NCI-H82 treated with DMSO at 0.1 percent for 48 hours (cell line): Measurements from ENCODE around the gene CLDN20.
A peak's percentile ranks its signal among the peaks of the same experiment; 100 is the strongest.

ENCODE experiments used
- DNase-seq: peaks from one replicate; lab custom pipeline; 2025; ENCODE audit not compliant: unreplicated experiment; lab: John Stamatoyannopoulos, UW

CLDN20 gene

DNA sequence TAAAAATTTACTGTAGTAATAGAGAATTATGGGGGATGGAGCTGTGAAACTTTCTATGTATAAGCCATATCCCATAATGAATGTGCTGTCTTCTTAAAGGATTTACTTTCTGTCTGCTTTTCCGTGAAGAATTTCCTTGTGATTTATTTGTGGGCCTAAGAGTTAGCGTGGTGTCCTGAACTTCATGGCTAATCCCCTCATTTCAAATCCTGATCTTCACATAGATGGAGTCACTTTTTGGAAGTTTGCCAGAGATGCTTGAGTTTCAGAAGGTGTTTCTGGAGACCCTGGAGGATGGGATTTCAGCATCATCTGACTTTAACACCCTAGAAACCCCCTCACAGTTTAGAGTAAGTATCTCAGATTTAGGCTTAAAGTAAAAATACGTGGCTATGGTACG lies 19.4 kb upstream of the CLDN20 start:
- DNase-seq = peak; percentile 91

DNA sequence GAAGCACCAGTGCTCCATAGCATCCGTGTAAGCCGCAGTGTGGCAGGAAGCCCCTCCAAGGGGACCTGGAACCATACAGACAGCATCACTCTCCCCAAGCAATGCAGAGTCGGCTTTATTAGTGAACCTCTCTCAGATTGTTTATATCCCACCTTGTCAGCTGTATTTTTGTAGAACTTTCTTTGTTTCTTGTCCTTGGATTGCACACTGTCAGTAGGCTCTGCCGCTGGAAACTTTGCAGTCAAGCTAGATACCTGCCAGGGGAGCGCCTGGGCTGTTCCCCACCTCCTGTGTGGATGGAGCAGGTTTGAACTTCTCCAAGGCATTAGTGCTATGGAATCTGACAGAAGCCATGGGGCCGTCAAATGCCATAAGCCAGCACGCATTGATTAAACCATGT lies 18.6 kb upstream of the CLDN20 start:
- no peak for DNase-seq

DNA sequence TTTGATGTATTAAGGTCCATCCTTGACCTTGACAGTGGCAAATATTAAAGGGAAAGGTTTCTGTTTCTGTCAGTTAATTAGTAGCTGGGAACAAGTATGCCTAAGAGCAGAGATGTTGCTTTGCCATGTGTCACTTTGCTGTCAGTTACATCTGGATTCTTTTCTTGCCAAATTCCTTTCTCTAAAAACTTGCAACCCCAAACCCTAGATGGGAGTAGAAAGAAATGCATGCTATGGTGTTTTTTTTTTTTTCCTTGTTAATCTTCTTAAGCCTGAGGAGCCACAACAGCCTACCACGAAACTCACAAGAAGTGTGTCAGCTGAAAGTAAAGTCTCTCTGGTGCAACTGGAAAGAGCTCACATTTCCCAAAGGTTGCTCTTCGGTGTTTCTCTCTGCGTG lies 18.0 kb upstream of the CLDN20 start:
- DNase-seq = no peak

DNA sequence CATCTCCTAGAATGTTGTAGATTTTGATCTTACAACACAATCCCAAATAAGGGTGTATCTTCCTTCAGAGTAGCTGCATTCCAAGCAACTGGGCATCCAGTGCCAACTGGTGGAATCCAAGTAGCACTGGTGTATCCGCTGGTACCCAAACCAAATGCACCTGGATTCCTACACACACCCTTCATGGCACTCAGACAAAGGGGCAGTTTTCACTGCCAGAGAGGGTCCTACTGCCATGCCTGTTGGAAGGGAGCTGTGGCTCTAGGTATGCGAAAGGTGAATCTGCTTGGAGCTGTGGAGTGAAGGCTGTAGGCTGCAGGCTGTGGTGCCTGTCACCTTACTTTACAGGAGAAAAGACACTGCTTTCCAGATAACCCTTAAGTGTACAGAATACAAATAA lies 17.0 kb upstream of the CLDN20 start:
- no peak for DNase-seq

DNA sequence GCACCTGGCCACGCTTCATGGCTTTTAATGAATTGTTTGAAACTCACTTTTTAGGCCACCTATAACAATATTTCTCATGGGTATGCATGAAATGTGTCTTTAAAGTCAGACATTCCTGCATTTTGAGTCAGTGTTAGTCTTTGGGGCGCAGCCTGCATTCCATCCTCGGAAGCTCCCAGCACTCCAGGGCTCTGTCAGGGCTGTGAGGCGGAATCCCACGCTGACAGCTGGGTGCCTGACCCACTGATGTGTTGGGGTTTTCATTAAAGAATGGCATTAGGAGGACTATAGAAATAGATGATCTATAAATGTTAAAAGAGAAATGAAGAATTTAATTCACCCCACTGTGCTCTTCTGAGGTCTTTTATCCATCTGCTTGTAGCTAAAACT lies 16.2 kb upstream of the CLDN20 start:
- no peak for DNase-seq

DNA sequence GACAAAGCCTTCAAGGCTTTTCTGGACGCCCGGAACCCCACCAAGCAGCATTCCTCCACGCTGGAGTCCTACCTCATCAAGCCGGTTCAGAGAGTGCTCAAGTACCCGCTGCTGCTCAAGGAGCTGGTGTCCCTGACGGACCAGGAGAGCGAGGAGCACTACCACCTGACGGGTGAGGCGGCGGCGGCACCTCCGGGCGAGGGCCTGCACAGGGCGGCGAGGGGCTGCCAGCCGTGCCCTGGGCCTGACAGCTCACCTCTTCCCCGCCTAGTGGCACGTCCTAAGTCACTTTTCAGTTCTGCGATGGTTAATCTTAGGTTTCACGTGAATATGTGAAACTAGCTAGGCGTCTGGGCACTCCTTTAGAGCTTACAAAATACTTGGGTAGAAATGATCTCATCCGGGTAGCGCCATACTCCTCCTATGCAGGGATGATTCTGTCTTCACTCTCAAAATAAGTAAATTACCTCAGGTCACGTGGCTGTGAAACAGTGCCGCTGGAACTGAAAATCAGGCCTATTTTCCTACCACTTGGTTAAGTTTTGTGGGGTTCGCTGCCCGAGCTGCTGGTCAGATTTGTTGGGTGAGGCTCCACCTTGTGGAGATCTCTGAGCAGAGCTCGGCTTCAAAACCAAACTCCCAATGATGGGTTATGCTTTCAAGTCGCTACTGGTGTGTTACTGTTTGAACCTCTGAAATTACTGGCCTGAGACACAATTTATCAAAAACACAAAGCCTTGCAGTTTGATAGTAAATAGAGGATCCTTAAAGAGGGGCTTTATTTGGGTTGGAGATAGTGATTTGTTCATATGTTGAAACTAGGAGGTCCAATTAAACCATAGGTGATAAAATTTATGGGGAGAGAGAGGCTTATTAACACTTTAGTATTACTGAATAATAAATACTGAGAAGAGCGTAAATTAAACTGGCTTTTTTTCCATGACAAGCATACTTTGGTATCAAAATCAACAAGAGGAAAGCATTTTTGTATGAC lies 15.5 kb upstream of the CLDN20 start:
- no peak for DNase-seq

DNA sequence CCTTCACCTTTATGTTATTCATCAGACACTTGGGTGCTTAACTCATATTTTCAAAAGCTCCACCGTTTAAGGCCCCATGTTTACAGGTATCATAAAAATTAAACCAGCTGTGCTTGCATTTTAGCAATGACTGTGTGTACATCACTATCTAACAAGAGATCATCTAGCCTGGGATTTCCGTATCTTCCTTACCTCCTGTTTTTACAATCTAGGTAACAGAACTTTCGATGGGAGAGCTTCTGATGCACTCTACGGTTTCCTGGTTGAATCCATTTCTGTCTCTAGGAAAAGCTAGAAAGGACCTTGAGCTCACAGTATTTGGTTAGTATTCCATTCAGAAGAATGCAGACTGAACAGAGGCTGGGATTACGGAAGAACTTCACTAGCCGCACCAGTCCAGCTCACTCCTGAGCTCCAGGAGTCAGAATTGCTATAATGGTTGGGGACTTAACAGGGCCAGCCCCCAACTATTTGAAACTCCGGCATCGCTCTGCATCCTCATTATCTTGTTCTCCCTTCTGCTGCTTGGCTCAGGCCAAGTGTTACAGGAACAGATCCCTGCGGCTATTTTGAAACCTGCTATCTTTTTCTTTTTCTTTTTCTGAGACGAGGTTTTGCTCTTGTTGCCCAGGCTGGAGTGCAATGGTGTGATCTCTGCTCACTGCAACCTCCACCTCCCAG lies 13.0 kb upstream of the CLDN20 start:
- no peak for DNase-seq

DNA sequence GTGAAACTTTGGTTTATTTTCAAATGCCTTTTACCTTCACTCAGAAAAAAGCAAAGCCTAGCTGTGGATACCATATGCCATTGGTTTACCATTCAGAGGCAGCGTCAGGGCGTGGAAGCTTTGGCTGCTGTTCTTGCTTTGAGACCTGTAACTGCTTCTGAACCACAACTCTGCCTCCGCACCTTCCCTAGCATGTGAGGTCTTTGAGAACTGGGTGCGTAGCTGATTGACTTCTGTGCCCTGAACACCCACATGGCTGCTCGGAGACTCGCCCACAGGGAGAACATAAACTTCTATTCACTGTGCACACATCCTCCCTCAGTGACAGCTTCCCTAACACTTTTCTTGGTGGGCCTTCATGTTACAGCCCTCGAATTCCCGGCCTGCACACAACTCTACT lies 11.2 kb upstream of the CLDN20 start:
- DNase-seq = no peak

DNA sequence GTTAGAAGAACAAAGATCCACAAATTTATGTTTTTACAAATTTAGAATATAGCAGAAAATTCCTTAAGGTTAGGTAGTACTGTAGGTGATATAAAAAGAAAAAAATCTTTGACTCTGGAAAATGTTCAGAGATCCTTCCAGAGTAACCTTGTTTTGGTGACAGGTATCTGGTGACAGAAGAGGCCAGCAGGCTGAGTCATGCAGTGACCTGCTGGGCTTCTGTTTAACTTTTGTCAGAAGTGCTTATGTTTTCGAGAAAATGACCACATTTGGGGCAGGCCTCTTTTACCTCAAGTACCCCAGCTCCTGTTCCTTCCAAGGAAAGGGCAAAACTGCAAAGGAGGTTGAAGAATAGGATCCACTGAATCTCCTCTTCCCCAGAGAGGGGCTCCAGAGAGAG lies 10.5 kb upstream of the CLDN20 start:
- DNase-seq = no peak

DNA sequence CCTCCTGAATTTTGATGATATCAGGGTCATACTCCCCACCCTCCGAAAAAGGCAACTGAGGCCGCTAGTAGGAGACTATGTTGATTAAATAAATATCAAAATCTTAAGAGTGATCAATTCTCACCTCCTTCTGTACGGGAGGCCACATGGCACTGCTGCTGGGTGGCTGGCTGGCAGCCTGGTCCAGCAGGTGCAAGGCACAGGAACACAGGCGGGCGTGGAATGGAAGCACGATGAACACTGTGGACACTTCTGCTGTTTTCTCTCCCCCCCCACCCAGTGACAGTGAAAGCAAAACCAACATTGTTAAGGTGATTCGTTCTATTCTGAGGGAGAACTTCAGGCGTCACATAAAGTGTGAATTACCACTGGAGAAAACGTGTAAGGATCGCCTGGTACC lies 9.7 kb upstream of the CLDN20 start:
- no peak for DNase-seq

DNA sequence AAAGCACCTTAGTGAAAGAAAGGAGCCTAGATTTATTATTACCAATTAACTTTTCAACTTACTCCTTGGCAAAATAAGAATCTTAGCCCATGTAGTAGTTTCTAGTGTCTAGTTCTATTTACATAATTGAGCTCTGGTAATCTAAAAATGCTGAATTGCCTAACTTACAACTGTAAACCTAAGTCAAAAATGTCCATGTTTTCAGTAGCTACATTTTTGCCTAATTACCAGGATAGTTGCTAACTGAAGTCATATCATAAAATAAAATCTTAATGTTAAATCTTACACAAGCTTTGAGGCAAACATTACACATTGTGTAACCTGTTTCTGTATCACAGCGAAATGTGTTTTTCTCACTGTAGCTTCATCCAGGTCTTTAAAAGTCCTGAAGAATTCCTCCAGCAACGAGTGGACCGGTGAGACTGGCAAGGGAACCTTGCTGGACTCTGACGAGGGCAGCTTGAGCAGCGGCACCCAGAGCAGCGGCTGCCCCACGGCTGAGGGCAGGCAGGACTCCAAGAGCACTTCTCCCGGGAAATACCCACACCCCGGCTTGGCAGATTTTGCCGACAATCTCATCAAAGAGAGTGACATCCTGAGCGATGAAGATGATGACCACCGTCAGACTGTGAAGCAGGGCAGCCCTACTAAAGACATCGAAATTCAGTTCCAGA lies 7.6 kb upstream of the CLDN20 start:
- no peak for DNase-seq

DNA sequence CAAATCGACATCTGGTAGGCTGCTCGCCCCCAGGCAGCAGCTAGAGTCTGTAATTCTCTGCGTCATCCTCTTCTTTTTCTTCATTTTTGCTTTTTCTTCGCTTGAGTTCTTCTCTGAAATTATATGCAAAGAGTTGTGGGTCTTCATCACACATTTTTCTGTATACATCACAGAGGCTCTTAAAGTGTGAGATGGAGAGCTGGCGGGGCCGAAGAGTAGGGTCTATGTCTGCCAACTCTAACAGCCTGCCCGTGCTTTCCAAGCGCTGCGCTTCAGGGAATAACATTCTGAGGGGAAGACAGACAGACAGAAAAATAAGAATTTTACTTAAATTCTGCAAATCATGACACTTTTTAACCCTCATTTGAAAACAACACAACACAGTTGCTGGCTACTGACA lies 6.0 kb upstream of the CLDN20 start:
- no peak for DNase-seq

DNA sequence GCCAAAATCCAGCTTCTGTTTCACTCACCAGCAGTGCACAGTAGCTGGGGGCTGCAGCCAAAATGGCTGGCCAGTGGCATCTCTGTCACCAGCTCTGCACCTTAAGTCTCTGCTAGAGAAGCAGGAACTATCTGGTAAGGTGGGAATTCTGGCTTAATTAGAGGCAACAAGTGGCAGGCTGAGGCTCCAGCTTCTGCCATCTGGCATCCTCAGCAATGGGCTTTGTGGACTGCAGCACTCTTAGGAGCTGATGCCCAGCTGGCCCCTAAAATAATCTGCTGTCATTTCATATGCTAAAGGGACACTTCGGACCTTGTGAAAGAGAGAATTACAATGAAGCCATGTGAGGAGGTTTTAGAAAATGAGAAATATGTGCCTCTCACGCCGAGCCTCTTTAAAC lies 4.6 kb upstream of the CLDN20 start:
- DNase-seq = peak; percentile 43

DNA sequence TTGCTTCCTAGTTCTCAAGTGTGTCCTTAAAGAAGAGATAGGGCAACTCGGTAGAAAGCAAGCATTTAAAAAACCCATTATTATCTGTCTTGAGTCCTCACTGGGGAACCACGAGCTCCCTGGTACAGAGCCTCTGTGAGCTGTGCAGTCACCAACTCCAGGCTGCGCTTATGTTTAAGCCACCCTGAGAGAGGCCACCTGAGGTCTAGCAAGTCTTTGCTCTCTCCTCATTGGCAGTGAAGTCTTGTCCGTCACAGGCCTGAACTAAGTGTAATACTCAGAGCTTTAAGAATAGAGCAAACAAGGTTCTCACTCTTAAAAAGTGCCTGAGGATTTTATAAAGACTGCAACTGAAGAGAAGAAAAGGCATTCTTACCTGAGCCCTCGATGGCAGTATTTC lies 3.9 kb upstream of the CLDN20 start:
- DNase-seq = no peak

DNA sequence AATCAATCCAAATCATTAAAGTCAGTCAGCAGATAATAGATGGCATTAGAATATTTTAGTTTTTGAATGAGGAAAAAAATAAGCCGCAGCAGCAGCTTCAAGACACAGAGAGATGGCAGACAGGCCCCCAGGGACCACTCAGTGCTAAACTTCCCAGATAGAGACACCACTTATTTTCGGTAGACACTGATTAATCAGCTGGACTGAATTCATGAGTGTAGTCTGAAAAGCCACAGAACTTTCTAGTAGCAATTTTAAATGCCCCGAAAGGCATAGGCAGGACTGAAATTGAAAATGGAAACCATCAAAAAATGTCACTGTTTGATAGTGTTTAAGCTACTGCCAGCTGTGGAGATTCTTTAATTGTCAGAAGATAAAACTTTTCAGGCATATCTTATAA lies 3.1 kb upstream of the CLDN20 start:
- DNase-seq = no peak

DNA sequence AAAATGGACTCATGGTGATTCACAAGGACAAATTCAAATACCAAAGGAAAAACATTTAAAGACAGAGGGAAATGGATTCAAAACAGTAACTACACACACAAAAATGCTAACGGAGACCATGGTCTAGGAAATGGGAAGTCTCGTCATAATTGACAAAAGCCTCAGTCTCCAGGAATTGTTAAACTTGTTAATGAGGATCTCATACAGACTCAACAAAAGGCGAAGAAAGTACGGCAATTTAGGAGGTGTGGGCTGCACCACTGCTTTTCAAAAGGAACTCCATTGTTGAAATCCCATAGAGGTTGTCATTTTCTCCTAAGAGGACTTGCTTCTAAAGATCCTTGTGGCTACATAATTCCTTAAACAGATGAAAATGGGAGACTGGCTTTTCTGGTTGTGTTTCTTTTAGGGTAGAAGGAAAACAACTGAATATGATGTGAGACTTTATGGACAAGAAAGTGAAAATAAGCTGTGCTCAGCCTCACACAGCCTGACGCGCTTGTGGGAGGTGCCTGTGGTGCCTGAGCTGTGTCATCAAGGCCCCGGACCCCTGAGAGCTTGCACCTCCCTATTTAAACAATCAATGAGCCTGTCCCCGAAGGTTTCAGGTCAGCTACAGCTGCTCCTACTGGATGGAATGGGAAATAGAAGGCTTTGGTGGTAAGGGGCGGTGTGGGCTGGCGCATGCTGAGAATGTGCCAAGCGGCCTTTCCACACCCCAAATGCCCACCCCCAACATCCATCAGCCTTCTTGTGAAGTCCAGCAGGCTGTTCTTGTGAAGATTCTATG lies 2.5 kb upstream of the CLDN20 start:
- DNase-seq = no peak

DNA sequence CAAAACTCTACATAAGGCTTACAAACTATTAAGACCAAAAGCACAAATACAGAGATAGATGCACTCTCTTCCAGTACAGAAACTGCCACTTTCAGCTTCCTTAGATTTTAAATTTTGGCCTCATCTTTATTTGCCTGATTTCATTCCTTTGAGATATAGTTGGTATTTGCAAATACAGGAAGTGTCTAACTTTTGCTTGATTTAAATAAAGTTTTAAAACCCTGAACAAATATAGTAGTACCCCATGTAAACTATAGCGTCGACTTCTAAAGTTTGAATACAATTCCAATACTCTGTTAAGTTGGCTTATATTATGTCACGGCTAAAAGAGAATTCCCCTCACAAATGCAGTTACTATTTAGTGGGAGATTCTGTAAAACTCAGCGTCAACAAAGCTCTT lies 1.2 kb upstream of the CLDN20 start:
- no peak for DNase-seq

DNA sequence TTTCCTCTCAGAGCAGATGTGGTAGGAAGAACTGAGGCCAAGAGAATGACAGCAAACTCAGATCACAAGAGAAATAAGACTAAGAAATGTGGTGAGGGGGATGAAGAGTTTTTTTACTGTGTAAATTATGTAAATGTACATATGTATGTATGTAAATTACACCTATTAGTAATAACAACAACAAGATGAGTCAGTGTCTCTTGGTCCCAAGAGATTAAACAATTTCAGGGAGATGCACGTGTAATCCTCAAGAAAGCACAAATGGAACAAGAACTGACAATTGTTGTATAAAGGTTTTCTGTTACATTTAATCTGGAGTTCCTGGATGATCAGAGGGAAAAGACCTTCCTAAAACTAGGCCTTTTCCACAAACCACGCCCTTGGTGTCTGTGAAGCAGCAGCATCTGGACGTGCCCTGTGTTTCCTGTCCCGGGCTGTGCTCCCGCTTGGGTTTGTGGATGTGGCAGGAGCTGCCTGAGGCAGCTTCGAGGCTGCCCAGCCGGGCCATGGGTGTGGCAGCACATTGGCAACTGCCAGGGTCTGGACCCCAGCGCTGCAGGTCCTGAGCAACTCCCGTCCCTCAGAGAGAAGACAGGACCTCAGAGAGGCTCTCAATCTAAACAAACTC lies 994 bp downstream of the CLDN20 start:
- DNase-seq = no peak

DNA sequence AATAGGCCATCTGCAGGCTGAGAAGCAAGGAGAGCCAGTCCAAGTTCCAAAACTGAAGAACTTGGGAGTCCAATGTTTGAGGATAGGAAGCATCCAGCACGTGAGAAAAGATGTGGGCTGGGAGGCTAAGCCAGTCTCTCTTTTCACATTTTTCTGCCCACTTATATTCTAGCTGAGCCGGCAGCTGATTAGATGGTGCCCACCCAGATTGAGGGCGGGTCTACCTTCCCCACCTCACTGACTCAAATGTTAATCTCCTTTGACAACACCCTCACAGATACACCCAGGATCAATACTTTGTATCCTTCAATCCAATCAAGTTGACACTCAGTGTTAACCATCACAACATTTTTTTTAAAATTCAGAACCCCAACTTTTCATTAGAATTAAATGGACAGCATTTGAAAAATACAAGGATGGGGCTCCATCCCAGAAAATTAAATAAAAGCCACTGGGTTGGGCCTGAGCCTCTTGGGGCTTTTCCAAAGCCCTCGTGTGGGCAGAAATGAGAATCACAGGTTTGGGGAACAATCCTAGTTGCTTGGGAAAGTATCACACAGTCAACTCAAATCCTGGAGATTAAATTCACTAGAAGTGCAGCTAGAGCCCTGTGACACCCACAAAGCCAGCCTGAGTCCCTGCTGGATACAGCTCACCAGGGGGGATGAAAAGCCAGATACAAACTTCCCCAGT lies 2.2 kb downstream of the CLDN20 start:
- no peak for DNase-seq

DNA sequence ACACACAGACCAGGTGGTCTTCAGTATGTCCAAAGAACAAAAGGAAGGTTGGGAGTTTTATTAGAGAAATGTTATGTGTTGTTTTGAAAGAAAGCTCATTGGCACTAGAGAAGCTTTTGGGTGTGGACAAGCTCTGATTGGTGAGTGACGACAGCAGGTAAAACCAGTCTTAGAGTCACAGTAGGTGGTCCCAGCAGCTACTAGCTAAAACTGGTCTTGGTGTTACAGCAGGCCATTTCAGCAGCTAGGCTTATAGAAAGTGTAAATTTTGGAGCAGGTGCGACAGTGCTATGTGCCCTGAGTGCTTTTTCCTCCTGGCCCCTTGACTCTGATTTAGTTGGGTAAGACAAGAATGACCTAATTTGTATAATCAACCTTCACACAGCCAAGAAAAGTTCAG lies 3.6 kb downstream of the CLDN20 start:
- no peak for DNase-seq
